NCI-H2081 treated with DMSO at 0.1 percent for 48 hours (cell line): ENCODE data around the gene STAT1.
"Not testable (repeated sequence)": the region's sequence is repeated elsewhere in the genome, so short reads cannot be mapped to it uniquely, and the experiment has no call there.

Source experiments
- DNase-seq: peaks from one replicate; lab custom pipeline; 2025; lab: John Stamatoyannopoulos, UW

Gene STAT1

GRCh38 chr2:191006997-191007783 lies 6.8 kb downstream of the STAT1 start:
- DNase-seq, result no peak

GRCh38 chr2:191006297-191006696 lies 7.7 kb downstream of the STAT1 start:
- DNase-seq, result no peak

GRCh38 chr2:191003405-191004309 lies 10.3 kb downstream of the STAT1 start:
- DNase-seq, result no peak

- no peak for DNase-seq
Observed at GRCh38 chr2:191001624-191002023, 12.3 kb downstream of the STAT1 start.

- DNase-seq, result no peak
Observed at GRCh38 chr2:191001032-191001431, 12.9 kb downstream of the STAT1 start.

- DNase-seq, result no peak
Observed at GRCh38 chr2:190999949-191000665, 13.9 kb downstream of the STAT1 start.

- no peak for DNase-seq
Observed at GRCh38 chr2:190999058-190999457, 14.9 kb downstream of the STAT1 start.

- no peak for DNase-seq
Observed at GRCh38 chr2:190997526-190998113, 16.4 kb downstream of the STAT1 start.

GRCh38 chr2:190996947-190997346 lies 17.0 kb downstream of the STAT1 start:
- DNase-seq, result no peak

- DNase-seq, result no peak
Observed at GRCh38 chr2:190996338-190996946, 17.5 kb downstream of the STAT1 start.

GRCh38 chr2:190995315-190995714 lies 18.7 kb downstream of the STAT1 start:
- not testable (repeated sequence) for DNase-seq

GRCh38 chr2:190994148-190994547 lies 19.8 kb downstream of the STAT1 start:
- no peak for DNase-seq

GRCh38 chr2:190993292-190993643 lies 20.7 kb downstream of the STAT1 start:
- DNase-seq, result no peak

- no peak for DNase-seq
Observed at GRCh38 chr2:190990132-190990531, 23.8 kb downstream of the STAT1 start.

GRCh38 chr2:190988910-190989309 lies 25.1 kb downstream of the STAT1 start:
- DNase-seq, result no peak

- DNase-seq, result no peak
Observed at GRCh38 chr2:190987938-190988337, 26.0 kb downstream of the STAT1 start.

GRCh38 chr2:190987116-190987515 lies 26.9 kb downstream of the STAT1 start:
- no peak for DNase-seq

GRCh38 chr2:190986221-190986953 lies 27.6 kb downstream of the STAT1 start:
- DNase-seq, result no peak

- no peak for DNase-seq
Observed at GRCh38 chr2:190984595-190984994, 29.4 kb downstream of the STAT1 start.

GRCh38 chr2:190982262-190983034 lies 31.5 kb downstream of the STAT1 start:
- DNase-seq, result no peak
